T-helper 9 cell (primary cell): ENCODE data around the gene DUS3L.
"Not testable (repeated sequence)": the region's sequence is repeated elsewhere in the genome, so short reads cannot be mapped to it uniquely, and the experiment has no call there.

Experiments
- DNase-seq: peaks from one replicate; pipeline ENCODE4 v3.0.0-alpha.2; 2020

Gene DUS3L

GRCh38 chr19:5799247-5800241 is 8.6 kb upstream of the DUS3L start:
- no peak for DNase-seq

DNA sequence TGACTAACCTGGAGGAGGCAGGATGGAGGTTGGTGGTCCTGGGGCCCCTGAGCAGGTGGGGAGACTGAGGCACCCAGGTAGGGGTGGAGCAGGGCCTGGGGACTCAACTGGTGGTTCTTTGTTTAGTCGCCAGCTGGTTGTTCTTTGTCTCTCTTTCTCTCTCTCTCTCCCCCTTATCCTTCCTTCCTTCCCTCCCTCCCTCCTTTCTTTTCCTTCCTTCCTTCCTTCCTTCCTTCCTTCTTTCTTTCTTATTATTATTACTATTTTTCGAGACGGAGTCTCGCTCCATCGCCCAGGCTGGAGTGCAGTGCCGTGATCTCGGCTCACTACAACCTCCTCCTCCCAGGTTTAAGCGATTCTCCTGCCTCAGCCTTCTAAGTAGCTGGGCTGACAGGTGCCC is 7.3 kb upstream of the DUS3L start:
- DNase-seq = no peak

DNA sequence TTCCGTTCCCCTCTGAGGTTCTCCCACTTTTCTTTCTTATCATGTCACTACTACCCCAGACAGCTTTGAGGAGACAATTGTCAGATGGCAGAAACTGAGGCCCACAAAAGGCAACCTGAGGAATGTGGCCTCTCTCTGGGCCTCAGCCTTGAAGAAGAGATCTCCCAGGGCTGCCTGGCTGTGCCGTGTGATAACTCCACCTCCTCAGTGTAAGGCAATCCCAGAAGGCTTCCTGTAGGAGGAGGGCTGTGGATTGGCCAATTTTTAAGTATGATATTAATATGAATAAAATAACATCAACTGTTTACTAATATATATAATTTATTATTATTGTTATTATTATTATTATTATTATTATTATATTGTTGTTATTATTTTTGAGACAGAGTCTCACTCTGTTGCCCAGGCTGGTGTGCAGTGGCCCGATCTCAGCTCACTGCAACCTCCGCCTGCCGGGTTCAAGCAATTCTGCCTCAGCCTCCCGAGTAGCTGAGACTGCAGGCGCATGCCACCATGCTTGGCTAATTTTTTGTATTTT is 4.5 kb upstream of the DUS3L start:
- DNase-seq = no peak

- no peak for DNase-seq
Measured at GRCh38 chr19:5793188-5793587, 2.2 kb upstream of the DUS3L start.

DNA sequence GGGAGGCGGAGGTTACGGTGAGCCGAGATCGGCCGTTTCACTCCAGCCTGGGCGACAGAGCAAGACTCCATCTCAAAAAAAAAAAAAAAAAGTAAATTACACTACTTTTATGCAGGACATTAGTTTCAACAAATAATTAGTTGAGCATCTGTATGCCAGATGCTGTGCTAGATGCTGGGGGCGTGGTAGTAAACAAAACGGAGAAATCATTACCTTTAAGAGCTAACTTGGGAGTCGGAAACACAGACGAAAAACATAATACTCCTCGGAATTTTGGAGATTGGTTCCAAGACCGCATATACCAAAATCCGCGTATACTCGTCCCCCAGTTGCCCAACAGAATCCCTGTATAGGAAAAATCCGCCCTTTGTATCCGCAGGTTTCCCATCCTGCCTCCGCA is 1.3 kb upstream of the DUS3L start:
- DNase-seq = no peak

GRCh38 chr19:5789886-5790558 is 941 bp downstream of the DUS3L start:
- no peak for DNase-seq

DNA sequence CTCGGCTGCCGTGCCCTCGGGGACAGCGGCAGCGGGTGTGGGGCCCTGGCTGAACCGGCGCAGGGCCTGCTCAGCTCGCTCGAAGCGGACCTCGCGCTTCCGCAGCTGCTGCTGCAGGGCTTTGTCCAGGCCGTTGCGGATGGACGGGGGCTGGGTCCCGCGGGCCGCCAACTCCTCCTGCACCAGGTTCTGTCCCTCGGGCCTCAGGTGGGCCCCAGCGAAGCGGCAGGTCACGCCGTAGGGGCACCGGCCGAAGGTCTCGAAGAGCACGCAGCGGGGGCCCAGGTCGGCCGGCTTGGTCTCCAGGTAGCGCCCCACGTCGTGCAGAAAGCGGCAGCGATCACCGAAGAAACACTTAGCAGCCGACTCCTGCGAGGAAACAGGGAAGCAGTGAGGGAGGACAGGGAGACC is 1.6 kb downstream of the DUS3L start:
- no peak for DNase-seq

DNA sequence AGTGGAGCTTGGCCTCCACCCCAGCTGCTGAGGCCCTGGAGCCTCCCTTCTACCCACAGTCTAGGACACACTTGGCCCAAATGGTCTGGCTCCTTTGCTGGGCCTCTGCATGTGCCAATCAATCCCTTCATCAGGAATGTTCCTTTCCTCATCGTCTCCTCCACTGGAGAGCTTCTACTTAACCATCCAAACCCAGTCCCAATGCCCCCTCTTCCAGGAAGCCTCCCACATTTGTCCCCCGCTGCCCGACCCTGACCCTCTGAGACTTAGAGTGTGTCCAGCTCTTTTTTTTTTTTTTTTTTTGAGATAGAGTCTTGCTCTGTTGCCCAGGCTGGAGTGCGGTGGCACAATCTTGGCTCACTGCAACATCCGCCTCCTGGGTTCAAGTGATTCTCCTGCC is 2.5 kb downstream of the DUS3L start:
- no peak for DNase-seq

- DNase-seq = no peak
Measured at GRCh38 chr19:5787409-5788182, 3.4 kb downstream of the DUS3L start.

GRCh38 chr19:5786593-5787408 is 4.2 kb downstream of the DUS3L start:
- no peak for DNase-seq

DNA sequence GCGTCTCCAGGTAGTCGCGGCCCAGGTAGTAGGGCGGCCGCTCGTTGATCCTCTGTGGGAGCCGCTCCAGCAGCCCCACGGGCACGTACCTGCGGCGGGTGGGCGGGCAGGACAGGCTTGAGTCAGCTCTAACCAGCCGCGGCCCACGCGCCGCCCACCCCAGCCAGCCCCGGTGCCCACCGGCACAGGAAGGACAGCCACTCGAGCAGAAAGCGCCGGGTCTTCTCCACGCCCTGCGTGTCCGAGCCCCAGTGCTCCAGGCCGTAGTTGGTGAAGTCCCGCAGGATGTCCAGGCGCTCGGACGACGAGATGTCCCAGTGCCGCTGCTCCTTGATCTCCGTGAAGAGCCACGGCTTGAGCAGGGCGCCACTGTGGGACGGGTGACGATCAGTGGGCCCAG is 5.5 kb downstream of the DUS3L start:
- no peak for DNase-seq

DNA sequence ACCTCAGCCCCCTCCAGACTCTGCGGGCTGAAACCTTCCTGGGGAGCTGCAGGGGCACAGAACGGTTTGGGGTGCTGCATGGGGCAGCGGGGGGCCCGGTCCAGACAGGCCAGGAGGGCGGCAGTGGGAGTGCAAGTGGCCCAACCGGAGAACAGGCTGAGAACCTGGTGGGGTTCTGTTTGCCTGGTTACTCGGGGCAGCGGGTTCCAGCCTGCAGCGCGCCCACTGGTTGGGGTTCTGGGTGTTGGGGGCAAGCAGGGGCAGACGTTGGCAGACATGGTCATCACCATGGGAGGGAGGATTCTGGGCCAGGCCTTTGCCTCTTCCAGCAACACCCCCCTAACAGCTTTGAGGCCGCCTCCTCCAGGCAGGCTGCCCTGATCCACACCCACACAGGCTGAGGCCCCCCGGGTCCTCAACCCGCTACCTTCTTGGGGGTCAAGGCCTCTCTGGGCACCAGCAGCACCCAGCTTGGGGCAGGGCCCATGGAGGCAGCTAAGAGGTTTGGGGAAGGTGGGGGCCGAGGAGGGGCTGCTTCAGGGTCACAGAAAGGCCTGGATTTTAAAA is 6.3 kb downstream of the DUS3L start, which contains the start of gene PRR22:
PRR22 (minus strand) TSS at position 166 of the 567 bp plus-strand sequence; CDS start at position 80, 86 bp downstream.
- no peak for DNase-seq

DNA sequence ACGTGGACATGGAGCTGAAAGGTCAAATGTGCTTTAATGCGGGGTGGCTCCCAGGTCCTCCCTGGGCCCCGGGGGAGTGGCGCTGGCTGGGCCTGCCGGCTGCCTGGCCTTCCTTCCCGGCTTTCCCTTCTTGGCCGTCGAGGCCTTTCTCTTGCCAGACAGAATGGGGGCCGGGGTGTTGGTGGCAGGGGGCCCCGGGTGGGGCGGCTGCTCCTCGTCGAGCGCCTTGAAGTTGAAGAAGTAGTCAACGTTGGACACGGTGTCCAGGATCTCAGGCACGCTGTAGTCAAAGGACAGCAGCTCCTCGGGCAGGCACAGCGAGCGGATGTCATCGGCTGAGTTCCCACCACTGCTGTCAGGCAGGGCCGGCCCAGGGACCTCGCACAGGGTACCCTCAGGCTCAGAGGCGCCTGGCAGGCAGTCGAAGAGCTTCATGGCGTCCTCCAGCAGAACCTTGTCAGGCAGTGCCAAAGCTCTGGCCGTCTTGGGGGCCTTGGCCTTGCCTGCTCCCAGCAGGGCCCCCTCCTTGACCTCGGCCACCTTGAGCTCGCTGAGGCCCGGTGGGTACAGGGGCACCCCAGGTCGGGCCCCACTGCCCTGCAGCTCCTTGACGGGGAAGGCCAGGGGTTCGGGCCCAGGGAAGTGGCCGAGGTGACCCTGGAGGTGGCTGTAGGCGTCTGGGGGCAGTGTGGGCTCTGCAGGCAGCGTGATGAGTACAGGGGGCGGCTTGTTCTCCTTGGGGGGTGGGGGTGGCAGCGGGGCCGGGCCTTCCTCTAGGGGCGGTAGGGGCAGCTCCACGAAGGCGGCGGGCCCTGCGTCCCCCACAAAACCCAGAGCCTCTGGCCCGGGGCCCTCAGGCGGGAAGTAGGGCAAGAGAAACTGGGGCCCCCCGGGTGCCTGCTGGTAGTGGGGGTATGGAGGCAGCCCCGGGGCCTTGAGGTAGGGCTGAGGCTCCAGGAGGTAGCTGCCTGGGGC is 7.7 kb downstream of the DUS3L start:
- no peak for DNase-seq

DNA sequence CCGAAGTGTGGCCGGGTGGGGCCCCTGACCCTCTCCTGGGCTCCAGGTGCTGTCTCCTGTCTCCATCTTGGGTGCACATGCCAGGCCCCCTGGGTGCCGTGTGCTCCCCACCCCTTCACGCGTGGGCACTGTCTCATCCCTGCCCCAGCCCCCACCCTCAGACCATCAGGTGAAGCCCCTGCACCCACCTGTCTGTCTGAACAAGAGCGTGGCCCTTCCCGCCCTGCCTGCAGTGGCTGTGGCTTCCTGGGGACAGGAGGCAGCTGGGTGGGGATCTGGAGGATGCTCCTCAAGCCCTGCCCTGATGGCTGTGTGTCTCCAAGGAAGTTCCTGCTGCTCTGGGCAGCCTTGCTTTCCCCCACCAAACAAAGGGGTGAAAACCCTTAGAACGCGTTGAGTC is 8.6 kb downstream of the DUS3L start:
- no peak for DNase-seq

GRCh38 chr19:5780916-5781315 is 10.0 kb downstream of the DUS3L start:
- DNase-seq = not testable (repeated sequence)

GRCh38 chr19:5778402-5778801 is 12.6 kb downstream of the DUS3L start:
- no peak for DNase-seq

- DNase-seq = no peak
Measured at GRCh38 chr19:5775668-5776309, 15.2 kb downstream of the DUS3L start.

DNA sequence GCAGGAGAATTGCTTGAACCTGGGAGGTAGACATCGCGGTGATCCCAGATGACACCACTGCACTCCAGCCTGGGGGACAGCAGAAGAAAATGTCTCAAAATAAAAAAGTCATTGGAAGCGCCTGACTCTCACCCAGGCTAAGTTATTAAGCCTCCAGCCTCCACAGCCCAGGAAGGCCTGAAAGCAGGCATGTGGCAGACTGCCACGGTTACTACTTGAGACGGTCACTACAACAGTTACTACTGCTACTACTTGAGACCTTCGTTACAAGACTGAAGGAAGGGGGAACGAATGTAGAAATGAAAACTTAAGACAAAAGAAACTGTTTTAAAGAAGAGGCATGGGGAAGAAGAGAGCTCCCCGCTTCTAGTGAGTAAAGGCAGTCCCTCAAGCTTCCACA is 16.0 kb downstream of the DUS3L start:
- DNase-seq = no peak

DNA sequence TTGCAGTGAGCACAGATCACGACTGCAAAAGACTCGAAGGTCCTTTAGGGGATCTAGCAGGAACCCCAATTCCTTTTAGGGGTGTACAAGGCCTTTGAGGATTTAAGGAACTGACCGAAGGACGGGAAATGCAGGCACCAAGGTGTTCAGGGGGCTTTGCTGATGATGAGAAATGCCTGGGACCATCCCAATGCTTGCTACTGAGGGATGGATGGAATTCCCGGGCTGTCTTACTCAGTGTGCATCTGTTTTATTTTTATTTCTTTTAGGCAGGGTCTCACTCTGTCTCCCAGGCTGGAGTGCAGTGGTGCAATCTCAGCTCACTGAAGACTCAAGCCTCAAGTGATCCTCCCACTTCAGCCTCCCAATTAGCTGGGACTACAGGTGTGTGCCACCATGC is 17.7 kb downstream of the DUS3L start:
- DNase-seq = no peak

DNA sequence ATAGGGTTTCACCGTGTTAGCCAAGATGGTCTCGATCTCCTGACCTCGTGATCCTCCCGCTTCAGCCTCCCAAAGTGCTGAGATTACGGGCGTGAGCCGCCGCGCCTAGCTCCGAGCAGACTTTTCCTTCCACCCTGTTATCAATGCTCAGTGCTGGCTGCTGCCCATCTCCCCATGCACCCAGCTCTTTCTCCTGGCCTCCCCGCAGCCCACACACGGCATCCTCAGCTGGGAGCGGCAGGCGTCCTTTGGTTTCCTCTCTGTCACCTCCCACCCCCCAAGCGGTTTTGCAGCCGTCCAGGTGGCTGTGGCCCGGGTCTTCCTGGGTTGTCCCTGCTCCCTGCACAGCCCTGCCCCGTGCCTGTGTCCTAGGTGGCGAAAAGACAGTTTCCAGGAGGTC is 18.5 kb downstream of the DUS3L start:
- DNase-seq = no peak
